BJ (cell line): ENCODE results near the gene MT1B. TPM values are rescaled to one million over a fixed set of nuclear protein-coding genes. Genes with fewer than 3 reads are reported as not detected.

ENCODE experiments used
- CTCF ChIA-PET: fragments of 350-600 bp; formaldehyde crosslinking; extraction: SDS; loops from one replicate; lab custom pipeline; 2021; ENCODE audit warnings: antibody characterized with exemption, inconsistent platforms; lab: Yijun Ruan, JAX
- POLR2A ChIA-PET: fragments of 300-600 bp; sonication (Branson Sonifier 250); formaldehyde crosslinking; extraction: SDS; loops from one replicate; lab custom pipeline; 2021; ENCODE audit warnings: antibody characterized with exemption; lab: Charles Lee
- DNase-seq: peaks from one replicate; pipeline ENCODE4 v3.0.0-alpha.2; 2011; ENCODE audit warnings: low read depth
- H3K27me3 ChIP-seq: 2 replicates; pipeline ENCODE4 v1.6.0; 2011; ENCODE audit warnings: low read length; ENCODE audit not compliant: control insufficient read depth, insufficient read depth
- H3K36me3 ChIP-seq: 2 replicates; pipeline ENCODE4 v1.5.1; 2011; ENCODE audit warnings: low read length; ENCODE audit not compliant: control insufficient read depth, insufficient read depth
- H3K4me3 ChIP-seq: 2 replicates; pipeline ENCODE4 v1.5.1; 2011; ENCODE audit warnings: low read depth, mild to moderate bottlenecking, control low read depth, low read length
- polyA plus RNA-seq: library from polyadenylated mRNA; depleted of rRNA; stranded (reverse); fragments of >200 nt; gene quantifications from 2 replicates; pipeline ENCODE4 v1.2.3, GENCODE V29; 2011
- TF ChIP-seq, protein P1 (sequence below): IDR thresholded peaks from 2 replicates; pipeline ENCODE4 v1.5.1; 2011; ENCODE audit warnings: low read depth, mild to moderate bottlenecking, control low read depth, inconsistent platforms, low read length, moderate library complexity; ENCODE audit not compliant: insufficient read depth

Gene MT1B
- polyA plus RNA-seq, 1 experiment: not detected

DNA sequence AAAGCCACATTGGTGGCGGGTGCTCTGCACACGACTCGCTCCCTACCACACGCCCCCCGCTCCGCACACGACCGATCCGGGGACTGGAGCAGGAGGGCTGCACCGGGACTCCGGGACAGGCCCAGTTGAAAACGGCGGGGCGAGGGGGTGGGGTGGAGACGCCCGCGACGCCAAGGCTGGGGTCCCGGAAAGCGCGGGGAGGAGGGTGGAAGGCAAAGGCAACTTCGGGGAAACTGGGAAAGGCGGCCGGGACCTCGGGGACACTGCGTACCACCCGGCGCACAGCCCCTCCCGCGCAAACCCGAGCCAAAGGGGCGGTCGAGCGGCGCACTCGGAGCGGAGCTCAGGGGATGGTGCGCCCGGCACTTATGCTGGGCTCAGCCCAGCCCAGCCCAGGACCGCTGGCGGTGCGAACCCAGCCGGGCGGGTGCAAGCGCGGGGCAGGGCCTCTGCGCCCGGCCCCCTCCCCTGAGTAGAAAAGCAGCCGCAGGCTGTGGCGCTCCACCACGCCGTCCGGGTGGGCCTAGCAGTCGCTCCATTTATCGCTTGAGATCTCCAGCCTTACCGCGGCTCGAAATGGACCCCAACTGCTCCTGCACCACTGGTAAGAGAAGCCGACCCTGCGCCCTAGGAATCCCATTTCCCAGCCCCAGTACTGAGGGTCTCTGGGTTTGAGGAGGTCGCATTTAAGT, 19.4 kb upstream of the MT1B start, which contains the start of gene MT1M:
TSS of gene MT1M (plus strand) at position 504 of the 692 bp plus-strand sequence. CDS start at position 577, 73 bp downstream.
- Histone ChIP-seq H3K4me3 (peak within 1 kb of the TSS; percentile 38), H3K36me3 (no peaks in the 10 kb centered on the region), H3K27me3 (peaks cover 34% of the 10 kb centered on the region)
- TF ChIP-seq, protein P1, sequence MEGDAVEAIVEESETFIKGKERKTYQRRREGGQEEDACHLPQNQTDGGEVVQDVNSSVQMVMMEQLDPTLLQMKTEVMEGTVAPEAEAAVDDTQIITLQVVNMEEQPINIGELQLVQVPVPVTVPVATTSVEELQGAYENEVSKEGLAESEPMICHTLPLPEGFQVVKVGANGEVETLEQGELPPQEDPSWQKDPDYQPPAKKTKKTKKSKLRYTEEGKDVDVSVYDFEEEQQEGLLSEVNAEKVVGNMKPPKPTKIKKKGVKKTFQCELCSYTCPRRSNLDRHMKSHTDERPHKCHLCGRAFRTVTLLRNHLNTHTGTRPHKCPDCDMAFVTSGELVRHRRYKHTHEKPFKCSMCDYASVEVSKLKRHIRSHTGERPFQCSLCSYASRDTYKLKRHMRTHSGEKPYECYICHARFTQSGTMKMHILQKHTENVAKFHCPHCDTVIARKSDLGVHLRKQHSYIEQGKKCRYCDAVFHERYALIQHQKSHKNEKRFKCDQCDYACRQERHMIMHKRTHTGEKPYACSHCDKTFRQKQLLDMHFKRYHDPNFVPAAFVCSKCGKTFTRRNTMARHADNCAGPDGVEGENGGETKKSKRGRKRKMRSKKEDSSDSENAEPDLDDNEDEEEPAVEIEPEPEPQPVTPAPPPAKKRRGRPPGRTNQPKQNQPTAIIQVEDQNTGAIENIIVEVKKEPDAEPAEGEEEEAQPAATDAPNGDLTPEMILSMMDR: no peak
- POLR2A ChIA-PET: no interaction called here
- DNase-seq: no peak
- CTCF ChIA-PET: interaction anchor here (0.9 to 2.9 kb wide), 2 partner anchors 9 to 55 kb away, joined by 3 to 8 read pairs; no protein-coding TSS in a partner anchor

DNA sequence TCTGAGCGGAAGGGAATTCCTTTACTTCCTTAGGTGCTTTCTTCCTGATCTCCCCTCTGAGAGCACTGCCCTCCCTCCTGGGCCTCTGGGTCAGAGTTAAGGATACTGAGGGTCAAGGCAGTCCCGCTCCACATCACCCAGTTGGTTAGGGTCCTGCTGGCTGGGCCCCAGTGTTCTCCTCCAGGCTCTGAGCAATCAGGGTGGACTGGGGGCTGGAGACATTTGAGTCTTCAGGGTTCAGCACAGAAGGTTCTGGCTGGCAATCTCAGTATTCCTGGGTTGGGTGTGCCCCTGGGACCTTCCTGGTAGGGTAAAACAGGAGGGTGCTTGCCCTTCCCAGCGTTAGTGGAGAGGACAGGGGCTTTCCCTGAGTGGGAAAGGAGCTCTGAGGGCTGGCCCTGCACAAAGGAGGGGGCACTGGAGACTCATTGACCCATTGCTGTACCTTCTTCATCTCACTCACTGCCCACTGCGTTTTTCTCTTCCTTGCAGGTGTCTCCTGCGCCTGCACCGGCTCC, 18.8 kb upstream of the MT1B start:
- ChIA-PET POLR2A (no interaction called here), CTCF (interaction anchor here (0.9 to 2.9 kb wide), 2 partner anchors 9 to 55 kb away, joined by 3 to 8 read pairs; no protein-coding TSS in a partner anchor)
- DNase-seq: no peak
- Histone ChIP-seq H3K36me3 (no peaks in the 10 kb centered on the region), H3K4me3 (no peak overlapping the region), H3K27me3 (peaks cover 38% of the 10 kb centered on the region)
- TF ChIP-seq, protein P1: no peak

DNA sequence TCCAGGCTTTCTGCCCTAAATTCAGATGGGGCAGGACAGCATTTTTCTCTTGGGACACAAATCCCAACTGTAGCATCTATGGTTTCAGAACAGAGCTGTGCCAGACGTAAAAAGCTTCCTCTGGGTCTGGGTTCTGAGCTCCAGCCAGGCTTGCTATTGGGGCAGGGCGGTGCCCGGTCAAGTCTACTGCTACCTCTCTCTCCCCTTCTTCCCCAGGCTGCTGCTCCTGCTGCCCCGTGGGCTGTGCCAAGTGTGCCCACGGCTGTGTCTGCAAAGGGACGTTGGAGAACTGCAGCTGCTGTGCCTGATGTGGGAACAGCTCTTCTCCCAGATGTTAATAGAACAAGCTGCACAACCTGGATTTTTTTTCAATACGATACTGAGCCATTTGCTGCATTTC, 18.2 kb upstream of the MT1B start:
- TF ChIP-seq, protein P1: no peak
- ChIA-PET CTCF (interaction anchor here (0.5 to 1.3 kb wide), 2 partner anchors 69 to 95 kb away, joined by 3 to 5 read pairs; no protein-coding TSS in a partner anchor), POLR2A (no interaction called here)
- no peak for DNase-seq
- no peak overlapping the region for H3K4me3 ChIP-seq
- H3K36me3 ChIP-seq: no peaks in the 10 kb centered on the region
- H3K27me3 ChIP-seq: peaks cover 41% of the 10 kb centered on the region

DNA sequence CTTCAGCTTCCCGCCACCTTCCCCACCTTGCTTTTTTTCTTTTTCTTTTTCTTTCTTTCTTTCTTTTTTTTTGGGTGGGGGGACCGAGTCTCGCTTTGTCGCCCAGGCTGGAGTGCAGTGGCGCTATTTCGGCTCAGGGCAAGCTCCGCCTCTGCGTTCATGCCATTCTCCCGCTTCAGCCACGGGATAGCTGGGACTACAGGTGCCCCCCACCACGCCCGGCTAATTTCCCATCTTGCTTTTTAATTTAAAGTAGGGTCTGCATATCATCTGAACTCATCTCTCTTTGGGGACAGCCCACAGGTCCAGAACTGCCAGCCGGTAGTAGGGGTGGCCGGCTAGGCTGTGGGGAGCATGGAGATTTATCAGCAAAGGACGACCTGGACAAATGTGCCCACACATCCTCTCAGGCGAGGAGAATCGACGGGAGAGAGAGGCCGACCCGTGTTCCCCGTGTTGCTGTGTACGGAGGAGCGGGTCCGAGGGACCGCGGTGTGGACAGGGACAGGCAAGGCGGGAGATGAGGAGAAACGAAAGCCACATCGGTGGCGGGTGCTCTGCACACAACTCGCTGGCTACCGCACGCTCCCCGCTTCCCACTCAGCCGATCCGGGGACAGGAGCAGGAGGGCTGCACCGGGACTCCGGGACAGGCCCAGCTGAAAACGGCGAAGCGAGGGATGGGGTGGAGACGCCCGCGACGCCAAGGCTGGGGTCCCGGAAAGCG, 16.8 kb upstream of the MT1B start:
- TF ChIP-seq, protein P1: no peak
- Histone ChIP-seq H3K4me3 (no peak overlapping the region), H3K36me3 (no peaks in the 10 kb centered on the region), H3K27me3 (peaks cover 41% of the 10 kb centered on the region)
- CTCF ChIA-PET: interaction anchor here (1.3 kb wide), 1 partner anchor 67 kb away, joined by 5 read pairs; no protein-coding TSS in a partner anchor
- DNase-seq: no peak
- POLR2A ChIA-PET: no interaction called here

DNA sequence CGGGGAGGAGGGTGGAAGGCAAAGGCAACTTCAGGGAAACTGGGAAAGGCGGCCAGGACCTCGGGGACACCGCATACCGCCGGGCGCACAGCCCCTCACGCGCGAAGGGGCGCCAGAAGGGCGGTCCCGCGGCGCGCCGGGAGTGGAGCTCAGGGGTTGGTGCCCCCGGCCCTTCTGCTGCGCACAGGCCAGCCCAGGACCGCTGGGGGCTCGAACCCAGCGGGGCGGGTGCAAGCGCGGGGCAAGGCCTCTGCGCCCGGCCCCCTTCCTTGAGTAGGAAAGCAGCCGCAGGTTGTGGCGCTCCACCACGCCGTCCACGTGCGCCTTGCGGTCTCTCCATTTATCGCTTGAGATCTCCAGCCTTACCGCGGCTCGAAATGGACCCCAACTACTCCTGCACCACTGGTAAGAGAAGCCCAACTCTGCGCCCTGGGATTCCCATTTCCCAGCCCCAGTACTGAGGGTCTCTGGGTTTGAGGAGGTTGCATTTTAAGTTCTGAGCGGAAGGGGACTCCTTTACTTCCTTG, 16.2 kb upstream of the MT1B start:
- Histone ChIP-seq H3K36me3 (no peaks in the 10 kb centered on the region), H3K27me3 (peaks cover 41% of the 10 kb centered on the region), H3K4me3 (no peak overlapping the region)
- ChIA-PET POLR2A (no interaction called here), CTCF (no interaction called here)
- DNase-seq: no peak
- TF ChIP-seq, protein P1: no peak
